Transverse colon (tissue), 3 donors: ENCODE data around the gene ZNF397.

Experiments used
- CTCF ChIP-seq, 5 experiments: fragments of 200-600 bp in 3 of 5; fragments of 450-650 bp in 2 of 5; sonication (generic) in 3 of 5; IDR thresholded peaks; 1 replicate in 2 of 5; 2 replicates in 3 of 5; pipeline ENCODE4 v1.5.1; 2016 to 2017; ENCODE audit warnings: antibody characterized with exemption in 5 of 5, inconsistent platforms in 3 of 5, mild to moderate bottlenecking in 2 of 5, moderate library complexity in 1 of 5
- POLR2A ChIP-seq: fragments of 450-650 bp; IDR thresholded peaks from one replicate; pipeline ENCODE4 v1.6.1; 2016; ENCODE audit warnings: antibody characterized with exemption, mild to moderate bottlenecking, moderate library complexity

- TF ChIP-seq POLR2A (no peak), CTCF (IDR thresholded peaks at IDR 0.05) (no peak)
Observed at GRCh38 chr18:35276267-35276666, 35.4 kb downstream of the ZNF397 start.
